ENCODE data around the gene BABAM1.

GRCh38 chr19:17293605-17294004 is 26.4 kb downstream of the BABAM1 start:
- no peak for TF ChIP-seq CTCF (IDR thresholded peaks at IDR 0.05 in 4 of 5, conservative IDR thresholded peaks at IDR 0.05 in 1 of 5)
- TF ChIP-seq POLR2A (IDR thresholded peaks at IDR 0.05): no peak

All from gastrocnemius medialis (tissue), 4 donors.